ENCODE data around the gene TSPAN16. TPM values are rescaled to one million over a fixed set of nuclear protein-coding genes. Genes with fewer than 3 reads are reported as not detected.

The TSPAN16 gene
- total RNA-seq, 1 experiment from 2014 or later: not detected

DNA sequence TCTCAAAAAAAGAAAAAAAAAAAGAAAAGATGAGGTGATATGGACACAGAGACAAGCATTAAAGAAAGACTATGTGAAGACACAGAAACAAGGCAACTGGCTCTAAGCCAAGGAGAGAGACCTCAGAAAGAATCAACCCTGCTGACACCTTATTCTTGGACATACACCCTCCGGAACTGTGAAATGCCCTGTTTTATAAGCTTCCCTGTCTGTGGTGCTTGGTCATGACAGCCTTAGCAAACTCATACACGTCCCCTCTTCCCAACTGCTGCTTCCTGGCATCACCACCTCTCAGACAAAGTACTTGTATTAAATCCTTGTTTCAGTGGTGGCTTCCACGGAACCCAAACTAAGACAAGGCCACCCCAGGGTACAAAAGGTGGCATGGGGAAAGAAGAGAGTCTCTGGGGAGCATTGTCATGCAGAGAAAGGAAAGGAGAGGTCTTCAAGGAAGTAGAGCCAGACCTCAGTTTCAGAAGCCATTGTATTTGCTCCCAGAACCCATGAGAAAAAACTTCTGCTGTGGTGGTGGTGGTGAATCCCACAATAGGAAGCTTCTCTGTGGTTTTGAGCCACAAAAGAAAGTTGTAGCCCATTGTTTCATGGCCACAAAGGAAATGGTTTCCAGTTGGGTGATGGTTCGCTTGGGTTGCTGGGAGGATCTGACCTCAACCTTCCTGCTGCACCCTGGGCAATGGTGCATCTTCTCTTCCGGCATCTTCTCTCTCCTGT lies 16.3 kb upstream of the TSPAN16 start:
- Mint-ChIP-seq H3K36me3 (peaks cover 9% of the 10 kb centered on the region), H3K27me3 (ENCODE audit: low read depth) (peaks cover 12% of the 10 kb centered on the region), H3K27ac (no peak overlapping the region), H3K4me1 (peaks cover 6% of the 10 kb centered on the region), H3K9me3 (peaks cover 14% of the 10 kb centered on the region), H3K4me3 (no peak overlapping the region)
- CTCF ChIA-PET: interaction anchor here (0.6 to 1.6 kb wide), 7 partner anchors 8 to 301 kb away, joined by 3 to 6 read pairs (median 3); no protein-coding TSS in a partner anchor
- ATAC-seq (no peak), DNase-seq (ENCODE audit: low spot score) (no peak)
- POLR2A ChIA-PET: no interaction called here
- TF ChIP-seq ZBTB43 (CRISPR knock-in tag; IDR thresholded peaks at IDR 0.05) (no peak), USF2 (CRISPR knock-in tag; IDR thresholded peaks at IDR 0.05) (no peak), ZBTB21 (CRISPR knock-in tag; IDR thresholded peaks at IDR 0.05; ENCODE audit: borderline replicate concordance) (no peak), MXD4 (CRISPR knock-in tag; IDR thresholded peaks at IDR 0.05; ENCODE audit: borderline replicate concordance) (no peak), ZNF138 (CRISPR knock-in tag; conservative IDR thresholded peaks at IDR 0.05) (no peak), CTCF (IDR thresholded peaks at IDR 0.05) (no peak), ZNF219 (CRISPR knock-in tag; IDR thresholded peaks at IDR 0.05; ENCODE audit: borderline replicate concordance) (no peak), GRHL2 (CRISPR knock-in tag; IDR thresholded peaks at IDR 0.05; ENCODE audit: insufficient replicate concordance, severe bottlenecking) (no peak), ELF4 (CRISPR knock-in tag; IDR thresholded peaks at IDR 0.05; ENCODE audit: low read depth) (no peak), CREB1 (CRISPR knock-in tag; IDR thresholded peaks at IDR 0.05) (no peak), GABPB1 (CRISPR knock-in tag; IDR thresholded peaks at IDR 0.05) (no peak)
- TF ChIP-seq, protein P1, sequence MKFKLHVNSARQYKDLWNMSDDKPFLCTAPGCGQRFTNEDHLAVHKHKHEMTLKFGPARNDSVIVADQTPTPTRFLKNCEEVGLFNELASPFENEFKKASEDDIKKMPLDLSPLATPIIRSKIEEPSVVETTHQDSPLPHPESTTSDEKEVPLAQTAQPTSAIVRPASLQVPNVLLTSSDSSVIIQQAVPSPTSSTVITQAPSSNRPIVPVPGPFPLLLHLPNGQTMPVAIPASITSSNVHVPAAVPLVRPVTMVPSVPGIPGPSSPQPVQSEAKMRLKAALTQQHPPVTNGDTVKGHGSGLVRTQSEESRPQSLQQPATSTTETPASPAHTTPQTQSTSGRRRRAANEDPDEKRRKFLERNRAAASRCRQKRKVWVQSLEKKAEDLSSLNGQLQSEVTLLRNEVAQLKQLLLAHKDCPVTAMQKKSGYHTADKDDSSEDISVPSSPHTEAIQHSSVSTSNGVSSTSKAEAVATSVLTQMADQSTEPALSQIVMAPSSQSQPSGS (CRISPR knock-in tag; IDR thresholded peaks at IDR 0.05; ENCODE audit: borderline replicate concordance, low read depth): no peak

DNA sequence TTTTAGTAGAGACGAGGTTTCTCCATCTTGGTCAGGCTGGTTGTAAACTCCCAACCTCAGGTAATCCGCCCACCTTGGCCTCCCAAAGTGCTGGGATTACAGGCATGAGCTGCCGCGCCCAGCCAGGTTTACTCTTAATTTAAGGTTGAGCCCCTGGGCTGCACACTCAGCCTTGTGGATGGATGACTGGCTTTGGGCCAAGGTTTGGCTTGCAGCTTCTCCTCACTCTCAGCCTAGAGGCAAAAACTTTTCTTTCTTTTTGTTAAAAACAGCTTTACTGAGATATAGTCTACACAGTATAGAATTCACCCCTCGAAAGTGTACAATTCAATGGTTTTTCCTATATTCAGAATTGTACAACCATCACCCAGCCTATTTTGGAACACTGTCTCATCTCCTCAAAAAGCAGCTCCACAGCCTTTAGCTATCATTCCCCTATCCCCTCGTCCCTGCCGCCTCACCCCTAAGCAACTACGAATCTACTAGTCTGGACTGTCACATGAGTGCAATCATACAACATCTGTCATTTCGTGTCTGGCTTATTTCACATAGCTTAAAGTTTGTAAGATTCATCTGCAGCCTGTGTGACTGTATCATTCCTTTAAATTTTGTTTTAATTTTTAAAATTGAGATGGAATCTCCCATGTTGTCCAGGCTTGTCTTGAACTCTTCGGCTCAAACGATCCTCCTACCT lies 14.5 kb upstream of the TSPAN16 start:
- peaks cover 14% of the 10 kb centered on the region for H3K9me3 Mint-ChIP-seq
- CTCF ChIA-PET: interaction anchor here (0.6 to 1.0 kb wide), 3 partner anchors 12 to 289 kb away, joined by 3 to 6 read pairs (median 5); no protein-coding TSS in a partner anchor
- DNase-seq (ENCODE audit: low spot score) (no peak), ATAC-seq (no peak)
- POLR2A ChIA-PET: interaction anchor here (0.6 kb wide), 1 partner anchor 1613 kb away, joined by 6 read pairs; no protein-coding TSS in a partner anchor
- TF ChIP-seq ZNF281 (CRISPR knock-in tag; IDR thresholded peaks at IDR 0.05): no peak
- TF ChIP-seq, protein P2, sequence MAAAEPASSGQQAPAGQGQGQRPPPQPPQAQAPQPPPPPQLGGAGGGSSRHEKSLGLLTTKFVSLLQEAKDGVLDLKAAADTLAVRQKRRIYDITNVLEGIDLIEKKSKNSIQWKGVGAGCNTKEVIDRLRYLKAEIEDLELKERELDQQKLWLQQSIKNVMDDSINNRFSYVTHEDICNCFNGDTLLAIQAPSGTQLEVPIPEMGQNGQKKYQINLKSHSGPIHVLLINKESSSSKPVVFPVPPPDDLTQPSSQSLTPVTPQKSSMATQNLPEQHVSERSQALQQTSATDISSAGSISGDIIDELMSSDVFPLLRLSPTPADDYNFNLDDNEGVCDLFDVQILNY (CRISPR knock-in tag; IDR thresholded peaks at IDR 0.05): no peak
- no peak for TF ChIP-seq CREM (CRISPR knock-in tag; IDR thresholded peaks at IDR 0.05)
- no peak for TF ChIP-seq ESRRA (CRISPR knock-in tag; IDR thresholded peaks at IDR 0.05; ENCODE audit: borderline replicate concordance)
- no peak for TF ChIP-seq ZNF423 (CRISPR knock-in tag; IDR thresholded peaks at IDR 0.05)
- H3K27me3 Mint-ChIP-seq (ENCODE audit: low read depth): peaks cover 12% of the 10 kb centered on the region
- no peak overlapping the region for H3K27ac Mint-ChIP-seq
- peaks cover 9% of the 10 kb centered on the region for H3K36me3 Mint-ChIP-seq
- no peaks in the 10 kb centered on the region for H3K4me1 Mint-ChIP-seq
- no peak overlapping the region for H3K4me3 Mint-ChIP-seq

All from WTC11 (cell line).